GM12878 (cell line): ENCODE measurements around the gene OSBPL10.

Source experiments
- ATF2 ChIP-seq: IDR thresholded peaks from 2 replicates; pipeline ENCODE4 v1.6.1; 2012; ENCODE audit warnings: low read length, inconsistent platforms
- CEBPZ ChIP-seq: fragments of 150-350 bp; IDR thresholded peaks from 2 replicates; pipeline ENCODE4 v1.6.1; 2016; ENCODE audit warnings: low read depth, low read length
- CHD4 ChIP-seq: fragments of 200-600 bp; sonication (generic); IDR thresholded peaks from 2 replicates; pipeline ENCODE4 v1.6.1; 2016; ENCODE audit warnings: mild to moderate bottlenecking
- CTCF ChIP-seq, 3 experiments: IDR thresholded peaks in 2 of 3; conservative IDR thresholded peaks in 1 of 3; 2 replicates each; pipeline ENCODE4 v1.5.1; 2011; ENCODE audit warnings: low read depth in 3 of 3, low read length in 3 of 3, mild to moderate bottlenecking in 3 of 3, control low read depth in 2 of 3, moderate library complexity in 2 of 3, inconsistent platforms in 1 of 3, mixed read lengths in 1 of 3; ENCODE audit not compliant: control insufficient read depth in 2 of 3, insufficient read depth in 1 of 3; ENCODE audit errors: extremely low read depth in 1 of 3
- EGR1 ChIP-seq, 2 experiments: IDR thresholded peaks; 1 replicate in 1 of 2; 2 replicates in 1 of 2; pipeline ENCODE4 v1.6.1; 2011 to 2012; ENCODE audit warnings: low read depth in 2 of 2, low read length in 2 of 2, borderline replicate concordance in 1 of 2, mild to moderate bottlenecking in 1 of 2, moderate library complexity in 1 of 2
- MTA3 ChIP-seq: IDR thresholded peaks from 2 replicates; pipeline ENCODE4 v1.6.1; 2012; ENCODE audit warnings: low read length, inconsistent platforms, borderline replicate concordance
- MYC ChIP-seq: IDR thresholded peaks from 2 replicates; pipeline ENCODE4 v1.6.1; 2011; ENCODE audit warnings: mild to moderate bottlenecking, low read length, moderate library complexity, inconsistent platforms; ENCODE audit not compliant: insufficient read depth, insufficient replicate concordance, insufficient read length, severe bottlenecking
- POLR2AphosphoS5 ChIP-seq: IDR thresholded peaks from 2 replicates; pipeline ENCODE4 v1.6.1; 2011; ENCODE audit warnings: mild to moderate bottlenecking, low read length, inconsistent platforms
- RAD21 ChIP-seq: IDR thresholded peaks from 2 replicates; pipeline ENCODE4 v1.6.1; 2011; ENCODE audit warnings: mild to moderate bottlenecking, low read depth, low read length, moderate library complexity; ENCODE audit not compliant: insufficient read depth
- TARDBP ChIP-seq: IDR thresholded peaks from 2 replicates; pipeline ENCODE4 v1.6.1; 2016; ENCODE audit warnings: borderline replicate concordance
- TCF12 ChIP-seq: IDR thresholded peaks from 2 replicates; pipeline ENCODE4 v1.6.1; 2011; ENCODE audit warnings: low read depth, mild to moderate bottlenecking, low read length
- USF2 ChIP-seq: IDR thresholded peaks from 2 replicates; pipeline ENCODE4 v1.6.1; 2011; ENCODE audit warnings: low read depth, low read length, improper control_type of control experiment, borderline replicate concordance
- YY1 ChIP-seq: IDR thresholded peaks from 2 replicates; pipeline ENCODE4 v1.6.1; 2011; ENCODE audit warnings: low read depth, mild to moderate bottlenecking, low read length

GRCh38 chr3:31932990-31933389 lies 48.1 kb downstream of the OSBPL10 start:
- TF ChIP-seq CTCF (IDR thresholded peaks at IDR 0.05 in 2 of 3, conservative IDR thresholded peaks at IDR 0.05 in 1 of 3; ENCODE audit: control insufficient read depth in 2 of 3, extremely low read depth in 1 of 3, insufficient read depth in 1 of 3, low read depth in 3 of 3, low read length in 3 of 3) (no peak), TARDBP (no peak), POLR2AphosphoS5 (no peak), RAD21 (no peak), USF2 (no peak), ATF2 (no peak), MYC (no peak), MTA3 (no peak), CEBPZ (no peak), YY1 (no peak), CHD4 (no peak), TCF12 (no peak), EGR1 (IDR thresholded peaks at IDR 0.05; ENCODE audit: borderline replicate concordance in 1 of 2, low read depth in 2 of 2, low read length in 2 of 2) (no peak)
